HG03460 (cell line): Measurements from ENCODE around the gene ETV6.

Experiments
- ATAC-seq: cut with Tn5 transposase; IDR thresholded peaks from one replicate; pipeline ENCODE4 v1.9.1; 2021; ENCODE audit not compliant: unreplicated experiment

Gene ETV6

DNA sequence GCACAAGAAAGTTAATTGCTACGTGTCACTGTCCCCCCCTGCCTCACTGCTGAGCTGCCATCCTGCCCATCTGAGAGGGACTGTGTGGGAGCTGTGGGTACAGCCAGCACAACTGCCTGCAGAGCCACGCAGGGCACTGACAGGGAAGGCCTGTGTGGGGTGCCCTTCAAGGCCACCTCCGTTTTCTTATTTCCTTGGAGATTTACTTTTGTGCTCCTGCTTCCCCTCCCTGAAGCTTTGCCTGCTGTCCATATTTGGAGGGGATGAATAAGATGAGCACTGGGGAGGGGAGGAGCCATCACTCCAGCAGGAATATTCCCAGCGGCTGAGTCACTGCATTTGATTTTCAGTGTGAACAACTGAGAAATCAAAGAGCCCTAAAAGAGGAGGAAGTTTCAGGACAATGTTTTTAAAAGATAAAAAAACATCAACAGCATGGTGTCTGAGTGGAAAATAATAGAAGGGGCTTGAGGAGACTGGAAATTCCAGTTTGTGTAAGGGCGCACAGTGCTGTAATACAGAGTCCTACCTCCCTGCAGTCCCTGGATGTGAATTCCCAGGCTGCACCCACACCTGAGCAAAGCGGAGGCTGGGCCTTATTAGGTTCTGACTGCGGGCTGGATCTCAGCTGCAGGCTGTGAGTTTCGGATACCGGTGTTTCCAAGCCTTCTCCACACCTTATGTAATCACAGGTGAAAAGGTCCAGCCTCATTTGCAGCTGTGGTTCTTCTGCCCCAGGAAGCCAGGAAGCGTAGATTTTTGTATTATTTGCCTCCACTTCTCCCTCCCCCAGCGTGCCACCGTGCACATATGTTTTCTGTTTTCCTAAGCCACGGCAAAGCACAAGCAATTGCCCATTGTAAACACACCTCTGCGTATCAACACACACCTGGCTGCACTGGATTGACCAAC lies 228.7 kb downstream of the ETV6 start:
- no peak for ATAC-seq

GRCh38 chr12:11879306-11879705 lies 229.8 kb downstream of the ETV6 start:
- ATAC-seq: no peak

GRCh38 chr12:11880381-11880780 lies 230.9 kb downstream of the ETV6 start:
- ATAC-seq: no peak

DNA sequence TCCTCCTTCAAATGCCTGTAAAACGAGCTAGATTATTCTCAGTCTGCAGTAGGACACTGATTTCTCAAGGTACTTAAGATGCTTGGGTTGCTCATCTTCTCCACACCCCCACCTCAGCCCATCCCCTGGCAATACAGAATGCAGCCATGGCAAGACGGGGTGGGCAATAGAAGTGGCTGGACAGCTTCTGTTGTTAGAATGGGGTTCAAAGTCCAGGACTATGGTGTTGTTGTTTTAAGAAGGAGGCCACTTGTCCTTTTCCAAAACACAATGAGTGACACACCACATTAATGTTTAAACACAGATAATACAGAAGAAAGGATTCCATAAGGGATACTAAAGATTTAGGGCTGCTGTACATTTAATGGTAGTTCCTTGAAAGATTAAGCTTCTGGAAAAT lies 232.4 kb downstream of the ETV6 start:
- no peak for ATAC-seq

DNA sequence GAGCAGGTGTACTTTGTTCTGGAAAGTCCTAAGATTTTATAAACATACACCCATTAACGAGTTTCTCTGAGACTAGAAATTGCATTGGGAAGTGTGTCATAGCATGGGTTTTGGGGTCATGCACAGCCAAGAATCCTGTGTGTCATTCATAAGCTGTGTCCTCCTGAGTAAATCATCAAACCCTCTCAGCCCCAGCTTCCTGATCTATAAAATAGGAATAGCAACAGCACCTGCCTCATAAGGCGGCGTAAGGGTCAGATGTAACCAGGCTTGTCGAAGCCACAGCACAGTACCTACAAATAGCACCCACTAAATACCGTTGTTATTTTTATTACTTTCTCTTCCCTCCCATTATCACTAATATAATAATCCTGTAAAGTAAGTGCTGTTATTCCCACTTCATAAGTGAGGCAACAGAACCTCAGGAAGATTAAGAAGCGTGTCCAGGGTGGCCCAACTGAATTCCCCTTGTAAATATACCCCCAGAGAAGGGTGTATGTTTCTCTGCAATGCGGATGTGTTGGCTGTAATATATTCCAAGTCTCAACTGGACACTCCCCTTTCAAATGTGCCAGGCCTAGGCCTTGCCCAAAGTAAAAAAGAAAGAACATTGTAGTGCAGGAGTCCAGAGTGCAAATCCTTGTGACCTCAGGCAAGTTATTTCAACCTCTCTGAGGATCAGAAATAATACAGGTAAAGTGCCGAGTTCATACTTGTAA lies 233.0 kb downstream of the ETV6 start:
- no peak for ATAC-seq

DNA sequence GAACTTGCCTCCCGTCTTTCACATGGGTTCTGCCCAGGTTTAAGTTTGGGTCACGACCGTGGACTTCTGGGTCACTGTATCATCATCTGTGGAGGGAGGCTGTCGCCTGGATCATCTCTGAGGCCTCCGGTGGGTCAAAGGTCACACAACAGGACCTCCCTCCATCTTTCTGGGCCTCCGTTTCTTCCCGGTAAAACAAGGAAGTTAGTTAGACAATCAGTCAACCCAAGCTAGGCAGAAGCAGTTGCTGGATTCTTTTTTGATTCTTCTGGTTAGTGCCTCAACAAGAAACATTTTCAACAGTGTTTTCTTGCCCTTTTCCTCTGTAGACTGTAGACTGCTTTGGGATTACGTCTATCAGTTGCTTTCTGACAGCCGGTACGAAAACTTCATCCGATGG lies 234.6 kb downstream of the ETV6 start:
- ATAC-seq: no peak

GRCh38 chr12:11884706-11885105 lies 235.2 kb downstream of the ETV6 start:
- no peak for ATAC-seq

GRCh38 chr12:11885261-11886038 lies 236.0 kb downstream of the ETV6 start:
- no peak for ATAC-seq

GRCh38 chr12:11886339-11886738 lies 236.9 kb downstream of the ETV6 start:
- no peak for ATAC-seq

- no peak for ATAC-seq
Measured at GRCh38 chr12:11888029-11888428, 238.6 kb downstream of the ETV6 start.

GRCh38 chr12:11891346-11891745 lies 241.9 kb downstream of the ETV6 start:
- no peak for ATAC-seq

GRCh38 chr12:11891754-11892386 lies 242.4 kb downstream of the ETV6 start:
- no peak for ATAC-seq

DNA sequence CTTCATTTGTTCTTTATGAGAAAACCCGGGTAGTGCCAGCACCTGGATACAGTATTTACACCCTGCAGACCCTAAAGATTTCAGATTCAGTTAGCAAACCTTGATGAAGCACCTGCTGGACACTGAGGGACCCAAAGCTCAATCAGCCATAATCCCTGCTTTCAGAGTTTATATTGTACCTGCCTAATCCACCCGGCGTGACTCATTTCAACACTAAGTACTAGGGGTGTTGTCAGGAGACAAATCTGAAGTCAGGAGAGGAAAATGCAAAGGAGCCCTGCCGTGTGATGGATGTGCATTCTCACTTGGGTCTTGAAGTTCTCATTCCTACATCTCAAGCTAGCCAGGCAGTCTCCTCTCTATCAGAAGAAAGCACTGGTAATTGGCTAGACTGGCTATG lies 244.5 kb downstream of the ETV6 start:
- ATAC-seq: no peak

- peak; percentile 81 for ATAC-seq
Measured at GRCh38 chr12:11894890-11895289, 245.4 kb downstream of the ETV6 start.

DNA sequence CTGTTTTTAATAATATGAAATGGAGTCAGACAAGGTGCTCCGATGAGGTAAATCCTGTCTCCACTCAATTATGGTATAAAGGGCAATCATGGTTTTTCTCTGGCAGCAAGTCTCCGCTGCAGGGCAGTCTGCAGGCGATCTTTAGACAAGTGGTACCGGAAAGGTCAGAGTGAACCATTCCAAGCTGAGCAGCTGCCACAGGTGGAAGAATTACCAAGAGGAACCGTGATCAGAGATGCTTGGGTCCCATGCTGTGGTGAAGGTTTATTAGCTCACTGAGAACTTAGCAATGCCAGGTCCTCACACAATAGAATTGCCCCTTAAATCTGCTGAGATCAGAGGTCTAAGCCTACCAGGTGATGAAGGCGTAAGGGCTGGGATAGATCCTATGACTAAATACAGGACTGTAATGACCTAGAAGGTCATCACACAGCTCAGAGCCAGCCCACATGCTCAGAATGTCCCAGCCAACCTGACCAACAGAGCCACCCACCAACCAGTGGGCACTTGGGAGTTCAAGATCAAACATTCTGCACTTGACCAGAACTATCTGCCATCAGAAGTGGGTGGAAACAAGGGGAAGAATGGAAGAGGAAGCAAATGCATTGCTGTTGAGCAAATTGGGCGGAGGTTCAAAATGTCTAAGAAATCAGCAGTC lies 246.1 kb downstream of the ETV6 start:
- no peak for ATAC-seq

GRCh38 chr12:11896417-11896929 lies 247.0 kb downstream of the ETV6 start:
- ATAC-seq: no peak

GRCh38 chr12:11897923-11898322 lies 248.4 kb downstream of the ETV6 start:
- ATAC-seq: no peak

GRCh38 chr12:11901701-11902524 lies 252.4 kb downstream of the ETV6 start:
- ATAC-seq: no peak

DNA sequence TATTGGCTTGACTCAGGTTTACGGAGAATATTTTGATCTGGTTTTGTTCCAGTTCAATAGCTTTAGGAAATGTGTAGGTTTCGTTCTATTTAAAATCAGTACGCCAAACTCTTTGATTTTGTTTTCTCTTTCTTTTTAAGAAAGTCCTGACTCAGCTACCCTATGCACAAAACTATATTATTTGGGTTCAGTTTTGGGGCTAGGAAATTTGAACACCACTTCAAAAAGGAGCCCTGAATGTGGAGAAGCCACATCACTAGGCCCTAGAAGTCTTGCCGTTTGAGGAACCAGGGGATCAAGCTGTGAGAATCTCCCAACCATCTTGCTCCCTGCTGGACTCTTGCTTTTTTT lies 253.0 kb downstream of the ETV6 start:
- no peak for ATAC-seq

DNA sequence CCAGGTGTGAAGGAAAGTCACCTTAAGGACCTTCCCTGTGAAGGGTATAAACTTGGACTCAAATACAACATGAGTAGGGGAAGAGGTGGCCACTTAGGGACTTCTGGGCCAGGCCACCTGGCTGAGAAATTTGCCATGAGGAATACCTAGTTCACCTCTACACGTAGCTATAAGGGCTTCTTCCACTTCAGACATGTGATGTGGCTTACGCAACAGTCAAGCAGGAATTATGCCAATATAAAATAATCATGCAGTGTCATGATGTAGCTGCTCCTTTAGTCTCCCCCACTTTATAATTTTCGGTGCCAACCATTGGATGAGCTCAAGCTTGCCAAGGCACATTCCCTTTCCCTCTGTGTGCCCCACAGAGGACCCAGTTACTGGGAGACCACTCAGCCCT lies 254.7 kb downstream of the ETV6 start:
- no peak for ATAC-seq
